HG03159 (cell line): ENCODE results near the gene YAE1.
A peak's percentile ranks its signal among the peaks of the same experiment; 100 is the strongest.

Experiments used
- ATAC-seq: cut with Tn5 transposase; IDR thresholded peaks from one replicate; pipeline ENCODE4 v1.9.1; 2021; ENCODE audit warnings: mild to moderate bottlenecking, moderate library complexity; ENCODE audit not compliant: unreplicated experiment

YAE1 gene

DNA sequence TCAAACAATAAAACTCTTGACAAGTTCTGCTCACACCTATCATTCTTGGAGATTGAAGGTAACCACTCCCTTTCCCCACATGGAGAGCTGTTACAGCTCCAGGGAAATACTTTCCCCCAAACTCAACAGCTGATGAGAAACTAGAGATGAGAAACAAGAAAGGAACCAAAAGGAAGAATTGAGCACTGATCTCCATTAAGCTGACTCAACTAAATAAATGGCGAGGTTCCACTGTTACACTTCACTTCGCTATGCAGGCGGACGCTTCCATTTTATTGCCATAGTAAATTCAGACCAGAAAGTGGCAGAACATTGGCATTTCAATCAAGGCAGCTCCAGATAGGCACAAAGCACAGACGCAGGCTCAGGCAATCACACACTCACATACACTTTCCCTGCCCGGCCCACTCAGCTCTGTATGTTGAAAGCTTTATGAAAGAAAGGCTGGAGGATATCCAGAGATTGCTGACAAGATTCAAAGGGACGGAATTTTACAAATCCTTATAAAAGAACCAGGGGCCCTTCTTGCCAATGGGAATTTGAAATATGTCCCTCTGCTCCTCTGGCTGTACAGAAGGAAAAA, 11.5 kb upstream of the YAE1 start:
- ATAC-seq: no peak

DNA sequence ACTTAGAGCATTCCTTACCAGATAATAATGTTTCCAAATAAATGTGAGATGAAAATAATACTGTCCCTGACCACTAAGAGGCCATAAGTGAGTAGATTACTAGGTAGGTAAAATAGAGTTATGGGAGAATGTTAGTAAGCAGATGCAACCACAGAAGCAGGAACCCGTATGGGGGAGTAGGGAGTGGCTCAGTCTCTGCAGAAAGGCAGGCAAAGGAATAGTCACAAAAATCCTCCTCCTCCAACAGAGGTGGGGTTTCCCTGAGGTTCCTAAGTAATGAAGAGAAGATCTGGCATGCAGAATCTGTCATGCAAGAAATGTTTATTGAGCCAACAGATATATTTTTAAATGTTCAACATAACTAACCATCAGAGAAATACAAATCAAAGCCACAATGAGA, 9.0 kb upstream of the YAE1 start:
- no peak for ATAC-seq

DNA sequence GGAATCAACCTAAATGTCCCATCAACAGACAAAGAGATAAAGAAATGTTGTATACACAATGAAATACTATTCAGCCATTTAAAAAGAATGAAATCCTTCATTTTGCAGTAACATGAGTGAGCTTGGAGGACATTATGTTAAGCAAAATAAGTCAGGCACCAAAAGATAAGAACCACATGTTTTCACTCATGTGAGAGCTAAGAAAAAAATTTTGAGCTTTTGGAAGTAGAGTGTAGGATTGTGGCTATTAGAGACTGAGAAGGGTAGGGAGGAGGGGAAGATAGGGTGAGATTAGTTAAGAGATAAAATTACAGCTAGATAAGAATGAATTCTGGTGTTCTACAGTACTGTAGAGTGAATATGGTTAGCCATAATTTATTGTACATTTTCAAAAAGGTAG, 8.3 kb upstream of the YAE1 start:
- ATAC-seq: no peak

GRCh38 chr7:39560408-39560807, 5.8 kb upstream of the YAE1 start:
- no peak for ATAC-seq

GRCh38 chr7:39560997-39561396, 5.2 kb upstream of the YAE1 start:
- no peak for ATAC-seq

GRCh38 chr7:39565538-39565937, 666 bp upstream of the YAE1 start:
- ATAC-seq: no peak

DNA sequence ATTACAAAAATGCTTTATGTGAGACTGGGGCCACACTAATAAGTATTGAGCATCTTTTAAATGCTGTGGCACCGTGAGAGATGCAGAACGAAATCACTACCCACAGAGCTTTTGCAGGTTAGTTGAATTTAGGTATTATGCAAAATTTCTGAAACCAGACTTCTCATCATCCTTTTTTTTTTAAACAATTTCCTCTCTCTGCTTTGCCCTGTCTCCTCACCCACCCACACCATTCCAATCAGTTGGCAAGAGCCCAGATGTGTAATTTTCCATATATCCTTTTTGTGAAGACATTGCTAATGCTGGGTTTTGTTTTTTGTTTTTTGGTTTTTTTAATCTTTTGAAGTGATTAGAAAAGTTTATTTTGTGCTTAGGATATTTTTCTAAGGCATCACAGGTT, 1.1 kb downstream of the YAE1 start:
- ATAC-seq: no peak

GRCh38 chr7:39574673-39575349, 8.6 kb downstream of the YAE1 start:
- no peak for ATAC-seq

DNA sequence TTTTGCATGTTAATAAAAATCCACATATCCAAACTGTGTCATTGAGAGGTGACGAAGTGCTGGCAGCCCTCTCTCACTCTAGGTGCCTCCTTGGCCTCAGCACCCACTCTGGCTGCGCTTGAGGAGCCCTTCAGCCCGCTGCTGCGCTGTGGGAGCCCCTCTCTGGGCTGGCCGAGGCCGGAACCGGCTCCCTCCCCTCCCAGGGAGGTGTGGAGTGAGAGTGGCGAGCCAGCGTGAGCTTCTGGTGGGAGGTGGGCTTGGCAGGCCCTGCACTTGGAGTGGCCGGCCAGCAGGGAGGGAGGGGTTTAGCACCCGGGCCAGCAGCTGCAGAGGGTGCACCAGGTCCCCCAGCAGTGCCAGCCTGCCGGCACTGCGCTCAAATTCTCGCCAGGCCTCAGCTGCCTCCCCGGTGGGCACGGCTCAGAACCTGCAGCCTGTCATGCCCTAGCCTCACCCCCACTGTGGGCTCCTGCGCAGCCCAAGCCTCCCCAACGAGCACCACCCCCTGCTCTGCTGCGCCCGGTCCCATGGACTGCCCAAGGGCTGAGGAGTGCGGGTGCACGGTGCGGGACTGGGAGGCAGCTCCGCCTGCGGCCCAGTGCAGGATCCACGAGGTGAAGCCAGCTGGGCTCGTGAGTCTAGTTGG, 11.1 kb downstream of the YAE1 start:
- no peak for ATAC-seq

GRCh38 chr7:39580149-39580874, 14.1 kb downstream of the YAE1 start:
- ATAC-seq: peak; percentile 77

- no peak for ATAC-seq
Observed at GRCh38 chr7:39582536-39582935, 16.3 kb downstream of the YAE1 start.

GRCh38 chr7:39583539-39583938, 17.3 kb downstream of the YAE1 start:
- no peak for ATAC-seq

DNA sequence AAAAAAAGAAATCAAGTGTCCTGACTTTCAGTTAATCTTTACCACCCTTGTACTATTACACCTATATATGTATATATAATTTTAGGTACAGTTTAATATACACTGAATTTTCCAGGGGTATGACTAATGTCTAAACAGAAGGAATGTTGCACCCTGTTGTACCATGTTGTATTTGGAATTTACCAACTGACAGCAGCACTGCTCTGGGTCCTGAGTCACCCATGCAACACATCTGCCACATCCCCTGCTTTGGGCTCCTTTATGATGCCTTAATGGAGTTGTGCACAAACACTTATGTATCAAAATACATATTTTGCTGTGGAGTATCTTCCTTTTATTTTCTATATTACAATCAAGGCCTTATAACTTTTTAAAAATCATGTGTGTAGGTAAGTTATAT, 21.2 kb downstream of the YAE1 start:
- ATAC-seq: no peak

GRCh38 chr7:39588416-39588815, 22.2 kb downstream of the YAE1 start:
- ATAC-seq: no peak

DNA sequence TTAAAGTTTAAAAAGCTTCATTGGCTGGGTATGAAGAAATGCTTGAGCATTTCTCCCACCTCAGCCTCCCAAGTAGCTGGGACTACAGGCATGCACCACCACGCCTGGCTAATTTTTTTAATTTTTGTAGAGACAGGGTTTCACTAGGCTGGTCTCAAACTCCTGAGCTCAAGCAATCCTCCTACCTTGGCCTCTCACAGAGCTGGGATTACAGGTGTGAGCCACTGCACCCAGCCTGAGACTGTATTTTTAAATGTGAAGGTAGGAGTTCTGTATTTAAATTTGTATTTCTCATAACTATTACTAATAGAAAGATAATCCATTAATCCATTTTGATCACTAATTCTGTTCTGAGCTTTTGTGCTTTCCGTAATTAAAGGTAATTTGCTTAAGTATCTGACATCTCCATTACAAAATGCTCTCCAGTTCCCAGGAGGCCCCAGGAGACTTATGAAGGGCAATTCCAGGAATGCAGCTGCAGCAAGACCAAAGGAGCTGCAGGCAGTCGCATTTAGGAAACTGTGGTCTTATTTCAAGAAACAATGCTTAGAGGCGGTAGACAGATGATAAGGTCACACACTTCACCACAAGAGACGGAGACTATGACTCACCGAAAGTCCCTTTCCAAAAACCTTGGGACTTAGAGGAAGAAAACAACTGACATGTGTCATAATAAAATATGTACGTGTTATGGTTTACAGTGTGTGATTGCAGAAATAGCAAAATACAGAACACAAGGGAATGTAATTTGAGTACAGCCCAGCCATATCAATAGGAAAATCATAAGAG, 23.3 kb downstream of the YAE1 start:
- peak; percentile 93 for ATAC-seq

- no peak for ATAC-seq
Observed at GRCh38 chr7:39592586-39592985, 26.4 kb downstream of the YAE1 start.

DNA sequence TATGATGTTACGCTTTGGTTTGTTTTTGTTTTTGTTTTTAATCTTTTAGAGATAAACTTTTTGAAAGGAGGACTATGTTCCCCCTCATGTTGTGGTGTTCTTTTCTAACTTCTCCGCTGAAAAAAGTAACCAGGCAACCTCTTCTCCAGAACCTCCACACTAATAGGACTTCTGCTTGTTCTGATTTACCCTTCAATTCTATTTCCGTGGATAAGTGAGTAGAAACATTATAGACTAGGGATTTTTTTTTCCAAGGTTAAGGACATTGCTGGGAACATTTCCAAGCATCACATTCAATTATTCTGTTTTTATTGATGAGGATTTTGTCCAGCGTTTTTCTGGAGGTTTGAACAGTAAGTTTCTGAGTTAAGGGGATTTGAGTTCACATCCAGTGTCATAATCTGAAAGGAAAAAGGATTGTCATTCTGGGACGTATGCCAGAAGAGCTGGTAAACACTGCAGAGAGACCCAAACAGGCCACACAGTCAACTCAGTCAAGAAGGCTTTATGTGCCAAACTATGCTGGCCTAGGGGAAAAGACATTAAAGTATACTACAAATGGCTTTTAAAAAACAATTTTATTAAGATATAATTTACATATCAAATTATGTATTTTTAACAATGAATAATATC, 28.9 kb downstream of the YAE1 start:
- ATAC-seq: no peak

DNA sequence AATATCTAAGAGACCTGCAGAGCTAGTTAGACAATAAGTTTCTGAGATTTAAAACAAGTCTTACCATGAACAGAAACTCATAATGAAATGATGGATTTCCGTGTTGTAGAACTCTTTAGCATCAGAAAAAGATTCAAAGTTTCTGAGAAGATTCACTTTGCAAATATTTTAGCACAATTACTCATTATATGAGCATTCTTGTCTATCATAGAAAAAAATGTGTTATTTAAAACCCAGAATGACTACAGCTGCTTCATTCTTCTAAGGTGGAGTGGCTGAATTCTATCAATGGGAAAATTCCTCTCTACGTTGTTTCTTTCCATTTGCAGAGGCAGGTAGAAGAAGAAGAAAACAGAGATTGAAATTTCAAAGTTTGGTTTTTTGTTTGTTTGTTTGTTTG, 36.1 kb downstream of the YAE1 start:
- ATAC-seq: no peak

DNA sequence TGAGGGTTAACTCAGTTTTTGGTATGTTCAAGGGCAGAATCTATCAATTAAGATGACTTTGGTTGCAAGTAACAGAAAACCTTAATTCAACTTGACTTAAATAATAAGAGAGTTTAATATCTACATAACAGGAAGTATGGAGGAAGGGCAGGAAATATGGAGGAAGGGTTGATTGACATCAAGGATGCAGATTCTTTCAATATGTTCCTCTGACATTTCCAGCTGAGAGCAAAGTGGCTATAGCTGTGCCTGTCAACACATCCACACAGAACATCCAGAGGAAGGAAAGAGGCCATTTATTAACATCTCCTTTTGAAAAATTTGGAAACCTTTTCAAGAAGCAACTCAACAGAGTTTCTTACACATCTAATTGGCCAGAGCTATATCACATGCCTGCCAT, 37.7 kb downstream of the YAE1 start:
- ATAC-seq: no peak

GRCh38 chr7:39605087-39605486, 38.9 kb downstream of the YAE1 start:
- ATAC-seq: peak; percentile 65

GRCh38 chr7:39606352-39606751, 40.1 kb downstream of the YAE1 start:
- no peak for ATAC-seq
